ENCODE results near the gene RGS8. TPM values are rescaled to one million over a fixed set of nuclear protein-coding genes. Genes with fewer than 3 reads are reported as not detected.

The RGS8 gene
- polyA plus RNA-seq, 1 of the 3 experiments (the other 2 are of a cell fraction): not detected

DNA sequence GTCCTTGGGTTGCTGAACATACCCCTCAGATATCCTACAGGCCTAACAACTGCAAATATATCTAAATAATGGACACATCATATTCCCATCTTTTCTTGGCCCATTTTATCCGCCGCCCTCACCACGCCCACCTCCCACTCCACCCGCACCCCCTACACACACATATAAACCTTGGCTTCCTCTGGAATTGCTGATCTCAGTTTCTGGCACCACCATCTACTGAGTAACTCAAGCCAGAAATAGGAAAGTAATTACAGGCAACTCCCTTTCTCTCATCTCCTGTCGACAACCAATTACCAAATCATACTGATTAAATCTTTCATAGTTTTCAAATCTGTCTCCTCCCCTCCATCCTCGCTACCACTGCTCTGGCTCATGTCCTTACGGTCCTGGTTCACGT lies 4.7 kb downstream of the RGS8 start:
- H3F3A ChIP-seq (replicated peaks; ENCODE audit: insufficient read depth): no peaks in the 10 kb centered on the region
- no peak overlapping the region for H3K27ac ChIP-seq (ENCODE audit: low read depth in 2 of 2, low read length in 1 of 2)
- WGBS (ENCODE audit: low lambda C conversion rate): 53% methylated on average over 8 of the region's 8 CpGs
- H3K36me3 ChIP-seq (replicated peaks in 1 of 2; ENCODE audit: control insufficient read depth in 1 of 2, insufficient read depth in 2 of 2, low read length in 1 of 2): no peaks in the 10 kb centered on the region
- H3K4me3 ChIP-seq (ENCODE audit: low read depth in 2 of 2, low read length in 1 of 2): no peak overlapping the region
- ChIA-PET CTCF (interaction anchor here (0.6 to 5.4 kb wide), 3 partner anchors 13 to 104 kb away, joined by 3 to 24 read pairs (median 3); no protein-coding TSS in a partner anchor), POLR2A (no interaction called here)
- H3K9me2 ChIP-seq: no peaks in the 10 kb centered on the region
- no peak for TF ChIP-seq FOXM1 (IDR thresholded peaks at IDR 0.05; ENCODE audit: low read depth)
- TF ChIP-seq FOSL2 (IDR thresholded peaks at IDR 0.05; ENCODE audit: borderline replicate concordance, low read depth): no peak
- no peak for TF ChIP-seq TEAD4 (IDR thresholded peaks at IDR 0.05; ENCODE audit: borderline replicate concordance, insufficient read depth)
- no peak for TF ChIP-seq SMC3 (IDR thresholded peaks at IDR 0.05; ENCODE audit: low read depth, low read length)
- TF ChIP-seq TAF1 (IDR thresholded peaks at IDR 0.05; ENCODE audit: borderline replicate concordance, low read depth, low read length): no peak
- H3K27me3 ChIP-seq (ENCODE audit: insufficient read depth): no peaks in the 10 kb centered on the region
- peaks cover 2 to 6% of the 10 kb centered on the region in 2 experiments; a peak in 2 of 4 replicates for H3K4me1 ChIP-seq (ENCODE audit: control insufficient read depth in 1 of 2, insufficient read depth in 2 of 2, low read depth in 1 of 2, low read length in 1 of 2)
- no peak for DNase-seq
- no peak overlapping the region for H3K9ac ChIP-seq
- H4K20me1 ChIP-seq (ENCODE audit: insufficient read depth): no peaks in the 10 kb centered on the region
- H3K9me3 ChIP-seq: no peaks in the 10 kb centered on the region
- H3K79me2 ChIP-seq (ENCODE audit: insufficient read depth): no peaks in the 10 kb centered on the region
- no peak overlapping the region for H2AFZ ChIP-seq (ENCODE audit: low read depth)
- no peak overlapping the region for H3K4me2 ChIP-seq

DNA sequence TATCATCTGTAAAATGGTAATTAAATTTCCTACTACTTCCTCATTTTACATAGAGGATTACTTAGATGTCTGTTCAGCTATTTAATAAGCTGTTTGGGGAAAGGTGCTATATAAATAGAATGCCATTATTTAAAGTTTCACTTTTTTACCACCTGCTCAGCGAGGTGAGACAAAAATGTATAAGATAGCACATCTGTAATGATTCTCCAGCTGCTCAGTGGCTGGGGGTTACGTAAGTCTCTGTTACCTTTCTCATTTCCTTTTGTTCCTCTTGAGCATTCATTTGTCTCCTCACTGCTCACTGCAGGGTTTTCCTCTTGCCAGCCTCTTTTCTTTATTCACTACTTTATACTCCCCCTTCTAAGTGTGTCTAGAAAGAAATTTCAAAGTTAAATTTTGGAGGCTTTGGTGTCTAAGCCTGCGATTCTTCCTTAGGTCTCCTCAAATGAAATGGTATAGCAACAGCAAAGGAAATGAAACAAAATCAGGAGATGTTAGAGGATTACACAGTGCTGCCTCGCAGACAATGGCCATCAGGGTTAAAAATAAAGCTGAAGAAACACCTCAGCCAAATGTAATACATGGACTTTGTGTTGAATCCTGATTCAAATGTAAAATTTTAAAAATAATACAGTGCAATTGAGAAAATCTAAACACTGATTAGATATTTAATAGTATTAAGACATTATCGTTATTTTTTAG lies 6.8 kb downstream of the RGS8 start:
- H4K20me1 ChIP-seq (ENCODE audit: insufficient read depth): no peaks in the 10 kb centered on the region
- no peak overlapping the region for H2AFZ ChIP-seq (ENCODE audit: low read depth)
- no peak for DNase-seq
- H3K79me2 ChIP-seq (ENCODE audit: insufficient read depth): no peaks in the 10 kb centered on the region
- no peak for TF ChIP-seq SMC3 (IDR thresholded peaks at IDR 0.05; ENCODE audit: low read depth, low read length)
- TF ChIP-seq, protein P1, sequence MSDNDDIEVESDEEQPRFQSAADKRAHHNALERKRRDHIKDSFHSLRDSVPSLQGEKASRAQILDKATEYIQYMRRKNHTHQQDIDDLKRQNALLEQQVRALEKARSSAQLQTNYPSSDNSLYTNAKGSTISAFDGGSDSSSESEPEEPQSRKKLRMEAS (IDR thresholded peaks at IDR 0.05; ENCODE audit: low read depth): no peak
- TF ChIP-seq, protein P2, sequence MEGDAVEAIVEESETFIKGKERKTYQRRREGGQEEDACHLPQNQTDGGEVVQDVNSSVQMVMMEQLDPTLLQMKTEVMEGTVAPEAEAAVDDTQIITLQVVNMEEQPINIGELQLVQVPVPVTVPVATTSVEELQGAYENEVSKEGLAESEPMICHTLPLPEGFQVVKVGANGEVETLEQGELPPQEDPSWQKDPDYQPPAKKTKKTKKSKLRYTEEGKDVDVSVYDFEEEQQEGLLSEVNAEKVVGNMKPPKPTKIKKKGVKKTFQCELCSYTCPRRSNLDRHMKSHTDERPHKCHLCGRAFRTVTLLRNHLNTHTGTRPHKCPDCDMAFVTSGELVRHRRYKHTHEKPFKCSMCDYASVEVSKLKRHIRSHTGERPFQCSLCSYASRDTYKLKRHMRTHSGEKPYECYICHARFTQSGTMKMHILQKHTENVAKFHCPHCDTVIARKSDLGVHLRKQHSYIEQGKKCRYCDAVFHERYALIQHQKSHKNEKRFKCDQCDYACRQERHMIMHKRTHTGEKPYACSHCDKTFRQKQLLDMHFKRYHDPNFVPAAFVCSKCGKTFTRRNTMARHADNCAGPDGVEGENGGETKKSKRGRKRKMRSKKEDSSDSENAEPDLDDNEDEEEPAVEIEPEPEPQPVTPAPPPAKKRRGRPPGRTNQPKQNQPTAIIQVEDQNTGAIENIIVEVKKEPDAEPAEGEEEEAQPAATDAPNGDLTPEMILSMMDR (IDR thresholded peaks at IDR 0.05): no peak
- no peak overlapping the region for H3K4me3 ChIP-seq (ENCODE audit: low read depth in 2 of 2, low read length in 1 of 2)
- H3K4me1 ChIP-seq (ENCODE audit: control insufficient read depth in 1 of 2, insufficient read depth in 2 of 2, low read depth in 1 of 2, low read length in 1 of 2): peaks cover 2 to 6% of the 10 kb centered on the region in 2 experiments; a peak in 2 of 4 replicates
- ChIA-PET CTCF (interaction anchor here (1.6 to 5.4 kb wide), 3 partner anchors 76 to 106 kb away, joined by 6 to 24 read pairs (median 12); no protein-coding TSS in a partner anchor), POLR2A (no interaction called here)
- no peak overlapping the region for H3K27ac ChIP-seq (ENCODE audit: low read depth in 2 of 2, low read length in 1 of 2)
- no peaks in the 10 kb centered on the region for H3K36me3 ChIP-seq (replicated peaks in 1 of 2; ENCODE audit: control insufficient read depth in 1 of 2, insufficient read depth in 2 of 2, low read length in 1 of 2)
- H3K27me3 ChIP-seq (ENCODE audit: insufficient read depth): peaks cover 5% of the 10 kb centered on the region; the same call in 1 of the 2 replicates
- no peak overlapping the region for H3K9ac ChIP-seq
- no peaks in the 10 kb centered on the region for H3K9me3 ChIP-seq
- no peaks in the 10 kb centered on the region for H3K9me2 ChIP-seq
- 42% methylated on average over 5 of the region's 5 CpGs for WGBS (ENCODE audit: low lambda C conversion rate)
- H3F3A ChIP-seq (replicated peaks; ENCODE audit: insufficient read depth): no peaks in the 10 kb centered on the region
- no peak overlapping the region for H3K4me2 ChIP-seq

DNA sequence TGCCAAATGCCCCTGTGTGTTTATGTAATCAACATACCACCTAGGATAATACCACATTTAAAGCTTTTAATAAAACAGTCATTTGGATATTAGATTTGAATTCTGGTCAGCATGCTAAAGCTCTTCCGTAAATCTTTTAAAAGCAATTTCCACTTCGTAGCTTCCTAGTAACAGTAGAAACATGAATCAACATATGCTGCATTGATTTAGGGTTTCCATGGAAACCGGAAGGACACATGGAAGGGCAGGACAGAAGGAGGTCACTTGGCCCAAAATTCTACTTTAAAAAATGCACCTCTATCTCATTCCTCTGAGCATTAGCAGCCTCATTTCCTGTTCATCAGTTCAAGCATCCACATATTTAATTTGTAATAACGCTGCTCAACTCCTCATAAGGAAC lies 8.1 kb downstream of the RGS8 start:
- Histone ChIP-seq H3K79me2 (ENCODE audit: insufficient read depth) (no peaks in the 10 kb centered on the region), H4K20me1 (ENCODE audit: insufficient read depth) (no peaks in the 10 kb centered on the region), H3K27me3 (ENCODE audit: insufficient read depth) (peaks cover 10% of the 10 kb centered on the region; the same call in 1 of the 2 replicates), H3K9ac (no peak overlapping the region), H3K4me3 (ENCODE audit: low read depth in 2 of 2, low read length in 1 of 2) (no peak overlapping the region), H3K9me3 (no peaks in the 10 kb centered on the region), H3K27ac (ENCODE audit: low read depth in 2 of 2, low read length in 1 of 2) (no peak overlapping the region), H3F3A (replicated peaks; ENCODE audit: insufficient read depth) (no peaks in the 10 kb centered on the region), H3K4me1 (ENCODE audit: control insufficient read depth in 1 of 2, insufficient read depth in 2 of 2, low read depth in 1 of 2, low read length in 1 of 2) (peaks cover 6 to 14% of the 10 kb centered on the region in 2 experiments; a peak in 3 of 4 replicates), H3K9me2 (no peaks in the 10 kb centered on the region), H3K36me3 (replicated peaks in 1 of 2; ENCODE audit: control insufficient read depth in 1 of 2, insufficient read depth in 2 of 2, low read length in 1 of 2) (no peaks in the 10 kb centered on the region), H3K4me2 (no peak overlapping the region), H2AFZ (ENCODE audit: low read depth) (no peak overlapping the region)
- no peak for DNase-seq
- CTCF ChIA-PET: interaction anchor here (1.0 to 5.4 kb wide), 3 partner anchors 62 to 107 kb away, joined by 3 to 24 read pairs (median 12); no protein-coding TSS in a partner anchor
- POLR2A ChIA-PET: no interaction called here
- 52% methylated on average over 4 of the region's 4 CpGs for WGBS (ENCODE audit: low lambda C conversion rate)
- TF ChIP-seq SMC3 (IDR thresholded peaks at IDR 0.05; ENCODE audit: low read depth, low read length) (no peak), CHD2 (IDR thresholded peaks at IDR 0.05; ENCODE audit: low read length, partially characterized antibody) (no peak), ZBTB33 (IDR thresholded peaks at IDR 0.05; ENCODE audit: borderline replicate concordance, low read depth) (no peak), RCOR1 (IDR thresholded peaks at IDR 0.05; ENCODE audit: low read length) (no peak), USF2 (IDR thresholded peaks at IDR 0.05; ENCODE audit: borderline replicate concordance, low read depth, low read length) (no peak)
- TF ChIP-seq, protein P2 (IDR thresholded peaks at IDR 0.05): no peak

Measured in SK-N-SH (cell line).